GM23338 (cell line): ENCODE results near the gene AKR1C4. TPM values are rescaled to one million over a fixed set of nuclear protein-coding genes. Genes with fewer than 3 reads are reported as not detected.

ENCODE experiments used
- polyA plus RNA-seq: library from polyadenylated mRNA; unstranded; fragments of >200 nt; fragmentation: Nextera tagmentation; extraction: Ambion mirVana; gene quantifications from 2 replicates; pipeline ENCODE4 v1.2.1, GENCODE V29; 2016
- total RNA-seq: library from RNA; depleted of rRNA; stranded (reverse); fragments of >200 nt; shearing (Covaris generic); gene quantifications from 2 replicates; pipeline ENCODE4 v1.2.3, GENCODE V29; 2014; rRNA removed

AKR1C4 gene
- total and polyA plus RNA-seq, 2 experiments from 2014 or later, result not detected

Other genes with a start within 250 kb of the AKR1C4 start
- 2.9 and 5.1 TPM in 2 replicates for gene AKR1C1, start 233.4 kb upstream of the AKR1C4 start, total RNA-seq
- 2.5 and 2.6 TPM in 2 replicates for gene AKR1C1, start 233.4 kb upstream of the AKR1C4 start, polyA plus RNA-seq
- 0.35 TPM in 1 of 2 replicates, not detected in the other for gene AKR1C2, start 193.0 kb upstream of the AKR1C4 start, total RNA-seq
- gene AKR1C2, start 193.0 kb upstream of the AKR1C4 start, polyA plus RNA-seq, result 0.83 and 0.86 TPM in 2 replicates
- gene AKR1C3, start 102.4 kb upstream of the AKR1C4 start, total RNA-seq, result 5.1 and 6.9 TPM in 2 replicates
- 6.2 and 9.1 TPM in 2 replicates for gene AKR1C3, start 102.4 kb upstream of the AKR1C4 start, polyA plus RNA-seq
- gene AKR1C8, start 11.7 kb upstream of the AKR1C4 start, total RNA-seq, result not detected in 2 replicates
- gene AKR1C8, start 11.7 kb upstream of the AKR1C4 start, polyA plus RNA-seq, result not detected in 2 replicates
- not detected in 2 replicates for gene UCN3, start 168.1 kb downstream of the AKR1C4 start, total RNA-seq
- not detected in 2 replicates for gene UCN3, start 168.1 kb downstream of the AKR1C4 start, polyA plus RNA-seq
- gene TUBAL3, start 208.0 kb downstream of the AKR1C4 start, total RNA-seq, result not detected in 2 replicates
- gene TUBAL3, start 208.0 kb downstream of the AKR1C4 start, polyA plus RNA-seq, result not detected in 2 replicates
- gene NET1, start 215.7 kb downstream of the AKR1C4 start, total RNA-seq, result 93.9 and 98.3 TPM in 2 replicates
- 39.8 and 47.9 TPM in 2 replicates for gene NET1, start 215.7 kb downstream of the AKR1C4 start, polyA plus RNA-seq